Prostate gland (tissue), 2 donors: ENCODE results near the gene GARS1.

ENCODE experiments used
- POLR2A ChIP-seq: fragments of 450-650 bp; IDR thresholded peaks from one replicate; pipeline ENCODE4 v1.6.1; 2016; ENCODE audit warnings: antibody characterized with exemption, mild to moderate bottlenecking
- POLR2AphosphoS5 ChIP-seq: sonication (generic); formaldehyde crosslinking; IDR thresholded peaks from one replicate; pipeline ENCODE4 v1.6.1; 2017; ENCODE audit warnings: antibody characterized with exemption
- TF ChIP-seq, protein P1 (sequence below), 4 experiments: fragments of 200-600 bp in 2 of 4; fragments of 450-650 bp in 2 of 4; sonication (generic) in 2 of 4; IDR thresholded peaks; 1 replicate in 3 of 4; 2 replicates in 1 of 4; pipeline ENCODE4 v1.5.1; 2016 to 2019; ENCODE audit warnings: antibody characterized with exemption in 4 of 4, mild to moderate bottlenecking in 2 of 4, moderate library complexity in 2 of 4

DNA sequence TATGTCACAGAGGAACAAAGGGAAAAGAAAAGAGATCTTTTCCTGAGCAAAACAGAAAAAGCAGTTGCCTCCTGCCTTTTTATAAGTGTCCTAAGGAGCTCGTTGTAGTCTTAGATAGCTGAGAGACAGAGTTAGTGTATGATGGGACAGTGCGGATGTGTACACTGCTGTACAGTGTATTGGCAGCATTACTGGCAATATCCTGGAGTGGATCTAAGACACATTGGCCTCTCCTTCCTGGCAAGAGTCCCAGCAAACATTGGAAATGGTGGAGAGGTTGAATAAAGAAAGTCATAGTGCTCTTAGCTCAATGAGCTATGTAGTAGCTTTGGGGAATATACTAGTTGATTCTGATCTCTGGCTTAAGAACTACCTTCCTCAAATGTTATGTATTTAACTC, 22.7 kb downstream of the GARS1 start:
- TF ChIP-seq, protein P1, sequence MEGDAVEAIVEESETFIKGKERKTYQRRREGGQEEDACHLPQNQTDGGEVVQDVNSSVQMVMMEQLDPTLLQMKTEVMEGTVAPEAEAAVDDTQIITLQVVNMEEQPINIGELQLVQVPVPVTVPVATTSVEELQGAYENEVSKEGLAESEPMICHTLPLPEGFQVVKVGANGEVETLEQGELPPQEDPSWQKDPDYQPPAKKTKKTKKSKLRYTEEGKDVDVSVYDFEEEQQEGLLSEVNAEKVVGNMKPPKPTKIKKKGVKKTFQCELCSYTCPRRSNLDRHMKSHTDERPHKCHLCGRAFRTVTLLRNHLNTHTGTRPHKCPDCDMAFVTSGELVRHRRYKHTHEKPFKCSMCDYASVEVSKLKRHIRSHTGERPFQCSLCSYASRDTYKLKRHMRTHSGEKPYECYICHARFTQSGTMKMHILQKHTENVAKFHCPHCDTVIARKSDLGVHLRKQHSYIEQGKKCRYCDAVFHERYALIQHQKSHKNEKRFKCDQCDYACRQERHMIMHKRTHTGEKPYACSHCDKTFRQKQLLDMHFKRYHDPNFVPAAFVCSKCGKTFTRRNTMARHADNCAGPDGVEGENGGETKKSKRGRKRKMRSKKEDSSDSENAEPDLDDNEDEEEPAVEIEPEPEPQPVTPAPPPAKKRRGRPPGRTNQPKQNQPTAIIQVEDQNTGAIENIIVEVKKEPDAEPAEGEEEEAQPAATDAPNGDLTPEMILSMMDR (IDR thresholded peaks at IDR 0.05) = no peak
- TF ChIP-seq POLR2AphosphoS5 (no peak), POLR2A (no peak)
